Endothelial cell of umbilical vein (primary cell): ENCODE data around the gene PPP4R1. TPM values are rescaled to one million over a fixed set of nuclear protein-coding genes. Genes with fewer than 3 reads are reported as not detected.

Source experiments
- BruUV-seq: library from RNA; stranded (reverse); fragments of 400-500 nt; replicated peaks from 2 replicates; lab custom pipeline; 2021; lab: Mats Ljungman, UMichigan
- CTCF ChIA-PET: fragments of 300-600, 350-600 bp; sonication (Branson Sonifier 250); formaldehyde crosslinking; loops from one replicate; lab custom pipeline; 2021; ENCODE audit warnings: antibody characterized with exemption, inconsistent platforms; lab: Charles Lee
- POLR2A ChIA-PET: fragments of 300-600, 350-600 bp; sonication (Branson Sonifier 250); formaldehyde crosslinking; loops from one replicate; lab custom pipeline; 2021; ENCODE audit warnings: antibody characterized with exemption, inconsistent platforms; lab: Charles Lee
- DNase-seq: peaks from one replicate; pipeline ENCODE4 v3.0.0-alpha.2; 2011; ENCODE audit warnings: low read depth, low spot score
- FAIRE-seq: peaks from 2 replicates; lab custom pipeline; 2011; peaks lifted over from hg19 to GRCh38; lab: Jason Lieb, UNC
- H2AFZ ChIP-seq: 2 replicates; pipeline ENCODE4 v1.6.0; 2012; ENCODE audit warnings: low read depth, low read length, control low read depth, inconsistent platforms
- H3K27ac ChIP-seq: 2 replicates; pipeline ENCODE4 v1.5.1; 2011; ENCODE audit warnings: low read depth, mild to moderate bottlenecking, control low read depth, low read length, moderate library complexity; ENCODE audit not compliant: insufficient read depth
- H3K27me3 ChIP-seq, 2 experiments: 2 replicates each; pipeline versions ENCODE4 v1.6.0 to v1.6.1; 2011; ENCODE audit warnings: low read length in 2 of 2, mixed read lengths in 1 of 2; ENCODE audit not compliant: control insufficient read depth in 2 of 2, insufficient read depth in 2 of 2
- H3K36me3 ChIP-seq, 2 experiments: 2 replicates in 1 of 2; 3 replicates in 1 of 2; pipeline ENCODE4 v1.5.1; 2011; ENCODE audit warnings: low read length in 2 of 2, mild to moderate bottlenecking in 1 of 2, moderate library complexity in 1 of 2; ENCODE audit not compliant: control insufficient read depth in 2 of 2, insufficient read depth in 2 of 2; ENCODE audit errors: extremely low read depth in 1 of 2
- H3K4me1 ChIP-seq: 3 replicates; pipeline ENCODE4 v1.5.1; 2011; ENCODE audit warnings: mild to moderate bottlenecking, low read length; ENCODE audit not compliant: control insufficient read depth, insufficient read depth; ENCODE audit errors: extremely low read depth
- H3K4me2 ChIP-seq: 2 replicates; pipeline ENCODE4 v1.6.1; 2011; ENCODE audit warnings: low read length, control low read depth, mixed read lengths; ENCODE audit not compliant: insufficient read depth
- H3K4me3 ChIP-seq, 3 experiments: fragments of 200-600 bp in 1 of 3; sonication (generic), shearing (Covaris generic) in 1 of 3; replicated peaks in 1 of 3; 2 replicates each; pipeline ENCODE4 v1.5.1; 2011 to 2016; ENCODE audit warnings: control low read depth in 3 of 3, low read length in 3 of 3, mild to moderate bottlenecking in 2 of 3, inconsistent platforms in 1 of 3, low read depth in 1 of 3, moderate library complexity in 1 of 3; ENCODE audit not compliant: insufficient read depth in 1 of 3
- H3K79me2 ChIP-seq: 2 replicates; pipeline ENCODE4 v1.6.0; 2012; ENCODE audit warnings: low read length, inconsistent platforms; ENCODE audit not compliant: control insufficient read depth, insufficient read depth
- H3K9ac ChIP-seq: replicated peaks from 2 replicates; pipeline ENCODE3; 2011; ENCODE audit warnings: low read length, control low read depth; ENCODE audit not compliant: insufficient read depth; ENCODE audit errors: extremely low read depth
- H3K9me1 ChIP-seq: replicated peaks from 3 replicates; pipeline ENCODE4 v1.6.0; 2011; ENCODE audit warnings: mild to moderate bottlenecking, low read length; ENCODE audit not compliant: control insufficient read depth, insufficient read depth; ENCODE audit errors: extremely low read depth
- H3K9me3 ChIP-seq: replicated peaks from 2 replicates; pipeline ENCODE4 v1.5.1; 2012; ENCODE audit warnings: low read length, inconsistent platforms; ENCODE audit not compliant: control insufficient read depth, insufficient read depth
- H4K20me1 ChIP-seq: replicated peaks from 2 replicates; pipeline ENCODE3; 2011; ENCODE audit warnings: mild to moderate bottlenecking, low read length; ENCODE audit not compliant: control insufficient read depth, insufficient read depth; ENCODE audit errors: extremely low read depth
- CTCF ChIP-seq, 2 donors: IDR thresholded peaks; 1 replicate in 1 of 2; 2 replicates in 1 of 2; pipeline ENCODE4 v1.5.1; 2011; ENCODE audit warnings: low read length in 2 of 2, mild to moderate bottlenecking in 2 of 2, moderate library complexity in 2 of 2, control low read depth in 1 of 2, inconsistent platforms in 1 of 2, low read depth in 1 of 2; ENCODE audit not compliant: insufficient read depth in 1 of 2; ENCODE audit errors: extremely low read depth in 1 of 2
- EZH2 ChIP-seq: IDR thresholded peaks from 2 replicates; pipeline ENCODE4 v1.6.1; 2012; ENCODE audit warnings: borderline replicate concordance, low read depth, mild to moderate bottlenecking, moderate library complexity, low read length, inconsistent platforms; ENCODE audit not compliant: severe bottlenecking
- FOS ChIP-seq: IDR thresholded peaks from 2 replicates; pipeline ENCODE4 v1.6.1; 2011; ENCODE audit warnings: mild to moderate bottlenecking, low read length, moderate library complexity, borderline replicate concordance; ENCODE audit not compliant: insufficient read depth
- GATA2 ChIP-seq: IDR thresholded peaks from 2 replicates; pipeline ENCODE4 v1.7.0; 2011; ENCODE audit warnings: low read depth, mild to moderate bottlenecking, moderate library complexity, mixed read lengths, low read length; ENCODE audit not compliant: insufficient read length, insufficient read depth
- JUN ChIP-seq: IDR thresholded peaks from 2 replicates; pipeline ENCODE4 v1.6.1; 2011; ENCODE audit warnings: borderline replicate concordance, low read depth; ENCODE audit not compliant: insufficient read length, insufficient read depth
- MAX ChIP-seq: IDR thresholded peaks from 2 replicates; pipeline ENCODE4 v1.6.1; 2011; ENCODE audit not compliant: insufficient read depth, insufficient read length
- MYC ChIP-seq: IDR thresholded peaks from one replicate; pipeline ENCODE4 v1.6.1; 2011; ENCODE audit warnings: mild to moderate bottlenecking, low read depth, low read length
- POLR2A ChIP-seq: IDR thresholded peaks from 2 replicates; pipeline ENCODE4 v1.6.1; 2012; ENCODE audit warnings: low read depth, mild to moderate bottlenecking, control low read depth, low read length
- POLR2AphosphoS5 ChIP-seq: IDR thresholded peaks from 2 replicates; pipeline ENCODE4 v1.6.1; 2012; ENCODE audit warnings: low read depth, mild to moderate bottlenecking, control low read depth, low read length, moderate library complexity; ENCODE audit not compliant: insufficient read depth
- dilution Hi-C: fragments of 300-500 bp; cut with MboI; formaldehyde crosslinking; loops from one replicate; pipeline ENCODE4 v1.15.0; 2019; ENCODE audit warnings: low sequenced_read_pairs; ENCODE audit not compliant: extremely low pct_ligation_motif_present
- intact Hi-C: fragments of 100-400 bp; cut with micrococcal nuclease; formaldehyde crosslinking; loops from one replicate; pipeline ENCODE4 v1.10.0; 2022
- polyA plus RNA-seq, 4 experiments: library from polyadenylated mRNA; depleted of rRNA in 3 of 4; stranded (reverse) in 3 of 4; unstranded in 1 of 4; fragments of >200 nt; gene quantifications; 2 replicates each; pipeline versions ENCODE4 v1.2.1 to v1.2.3, GENCODE V29; 2011 to 2012; ENCODE audit warnings: missing spikeins in 1 of 4
- total RNA-seq: library from RNA; stranded (reverse); gene quantifications from 2 replicates; pipeline ENCODE4 v1.2.3, GENCODE V29; 2021

The PPP4R1 gene
- total and polyA plus RNA-seq, 2 donors (not counting 3 experiments of a cell fraction or from before 2014, with no cell fraction given): 138 to 152 TPM

DNA sequence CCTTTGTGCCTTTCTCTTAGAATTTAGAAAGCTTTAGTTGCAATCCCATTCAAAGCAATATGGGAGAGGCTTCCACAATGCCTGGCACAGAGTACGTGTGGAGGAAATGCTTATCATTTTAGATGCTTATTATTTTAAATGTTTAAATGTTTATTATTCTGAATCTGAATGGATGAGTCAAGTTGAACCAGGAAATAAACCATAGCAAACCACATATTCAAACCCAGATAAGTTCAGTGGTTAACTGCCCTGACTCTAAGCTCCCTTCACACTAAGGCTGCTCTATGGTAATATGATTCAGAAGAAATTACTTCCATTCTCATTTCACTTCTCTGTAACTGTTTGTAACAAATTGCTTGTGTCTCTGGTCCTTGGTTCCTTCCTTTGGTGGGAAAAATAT lies 5.2 kb upstream of the PPP4R1 start:
- Histone ChIP-seq H3K27ac (peak overlapping the region; percentile 93), H3K9me3 (no peaks in the 10 kb centered on the region), H3K4me2 (peak overlapping the region; percentile 95), H3K9ac (peak overlapping the region; percentile 83), H3K4me1 (peaks cover 40% of the 10 kb centered on the region), H3K79me2 (peaks cover 10% of the 10 kb centered on the region), H2AFZ (peak overlapping the region; percentile 88), H3K9me1 (no peaks in the 10 kb centered on the region), H3K36me3 (no peaks in the 10 kb centered on the region), H3K4me3 (peak overlapping the region in 1 of 3 experiments; percentile 30), H3K27me3 (no peaks in the 10 kb centered on the region), H4K20me1 (no peaks in the 10 kb centered on the region)
- peak; percentile 89 for FAIRE-seq
- TF ChIP-seq POLR2AphosphoS5 (peak; percentile 50), FOS (peak; percentile 69), EZH2 (no peak), CTCF (IDR thresholded peaks at IDR 0.05; ENCODE audit: extremely low read depth in 1 of 2, insufficient read depth in 1 of 2, low read depth in 1 of 2, low read length in 2 of 2) (no peak), MAX (no peak), GATA2 (peak; percentile 75), JUN (peak; percentile 38), POLR2A (no peak), MYC (no peak)
- BruUV-seq: no TSS peak
- intact Hi-C loops: loop anchor here (10.0 kb wide), 1 partner anchor 905 kb away; the partner anchor contains the start of gene NAPG
- ChIA-PET POLR2A (interaction anchor here (1.1 to 1.4 kb wide), 2 partner anchors 10 to 13 kb away, joined by 3 read pairs; no protein-coding TSS in a partner anchor), CTCF (interaction anchor here (0.8 to 2.4 kb wide), 16 partner anchors 8 to 92 kb away, joined by 3 to 16 read pairs (median 4); partner anchors contain the start of gene RAB31)
- dilution Hi-C loops: no loop called here
- DNase-seq: peak; percentile 86
